ENCODE measurements around the gene GPC6. TPM values are rescaled to one million over a fixed set of nuclear protein-coding genes. Genes with fewer than 3 reads are reported as not detected.
"Not testable (repeated sequence)": the region's sequence is repeated elsewhere in the genome, so short reads cannot be mapped to it uniquely, and the experiment has no call there.

The GPC6 gene
- 63.7 and 77.2 TPM in 2 replicates for total RNA-seq (2014; rRNA removed; shearing (Covaris generic))

DNA sequence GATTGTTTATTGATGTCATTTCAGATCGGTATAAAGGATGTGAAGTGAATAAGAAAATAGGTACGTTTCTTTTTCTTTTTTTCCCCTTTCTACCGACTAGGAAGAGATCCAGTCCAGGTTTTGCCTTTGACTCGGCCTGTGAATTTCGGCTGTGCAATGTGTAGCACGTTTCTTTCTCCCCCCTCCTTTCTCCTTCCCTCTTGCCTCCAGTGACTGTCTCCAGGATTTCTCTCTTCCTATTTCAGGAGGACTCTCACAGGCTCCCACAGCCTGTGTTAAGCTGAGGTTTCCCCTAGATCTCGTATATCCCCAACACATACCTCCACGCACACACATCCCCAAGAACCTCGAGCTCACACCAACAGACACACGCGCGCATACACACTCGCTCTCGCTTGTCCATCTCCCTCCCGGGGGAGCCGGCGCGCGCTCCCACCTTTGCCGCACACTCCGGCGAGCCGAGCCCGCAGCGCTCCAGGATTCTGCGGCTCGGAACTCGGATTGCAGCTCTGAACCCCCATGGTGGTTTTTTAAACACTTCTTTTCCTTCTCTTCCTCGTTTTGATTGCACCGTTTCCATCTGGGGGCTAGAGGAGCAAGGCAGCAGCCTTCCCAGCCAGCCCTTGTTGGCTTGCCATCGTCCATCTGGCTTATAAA, at the start of gene GPC6:
GPC6 (plus strand) TSS at position 185 of the 657 bp plus-strand sequence.
- Histone ChIP-seq H3K36me3 (replicated peaks; ENCODE audit: control insufficient read depth, insufficient read depth, low read length) (no peaks in the 10 kb centered on the region), H3K4me3 (ENCODE audit: insufficient read depth, low read depth, low read length) (peak within 1 kb of the TSS; percentile 96), H3K27me3 (ENCODE audit: control insufficient read depth, insufficient read depth, low read length) (no peaks in the 10 kb centered on the region)
- peak; percentile 61 for DNase-seq

- Histone ChIP-seq H3K27me3 (ENCODE audit: control insufficient read depth, insufficient read depth, low read length) (no peaks in the 10 kb centered on the region), H3K4me3 (ENCODE audit: insufficient read depth, low read depth, low read length) (no peak overlapping the region), H3K36me3 (replicated peaks; ENCODE audit: control insufficient read depth, insufficient read depth, low read length) (no peaks in the 10 kb centered on the region)
- no peak for DNase-seq
Observed at GRCh38 chr13:93180356-93180969, 46.1 kb upstream of the GPC6 start.

DNA sequence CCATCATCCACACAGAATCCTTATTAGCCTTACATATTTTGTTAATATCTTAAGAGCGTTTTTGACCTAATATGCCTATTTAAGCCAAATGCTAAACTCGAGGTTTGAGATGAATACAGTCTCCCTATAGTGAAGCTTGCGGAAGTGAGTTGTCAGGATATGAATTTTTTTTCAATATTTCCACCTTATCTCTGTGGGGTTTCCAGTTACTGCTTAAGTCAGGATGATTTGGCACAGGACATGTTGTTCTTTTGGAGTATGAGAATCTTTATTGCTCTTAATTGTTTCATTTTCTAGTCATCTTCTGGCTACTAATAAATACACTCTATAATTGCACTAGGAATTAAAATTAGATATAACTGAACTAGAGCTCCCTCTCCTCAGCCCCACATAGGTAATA, 44.2 kb upstream of the GPC6 start:
- no peak for DNase-seq
- Histone ChIP-seq H3K4me3 (ENCODE audit: insufficient read depth, low read depth, low read length) (no peak overlapping the region), H3K36me3 (replicated peaks; ENCODE audit: control insufficient read depth, insufficient read depth, low read length) (no peaks in the 10 kb centered on the region), H3K27me3 (ENCODE audit: control insufficient read depth, insufficient read depth, low read length) (no peaks in the 10 kb centered on the region)

DNA sequence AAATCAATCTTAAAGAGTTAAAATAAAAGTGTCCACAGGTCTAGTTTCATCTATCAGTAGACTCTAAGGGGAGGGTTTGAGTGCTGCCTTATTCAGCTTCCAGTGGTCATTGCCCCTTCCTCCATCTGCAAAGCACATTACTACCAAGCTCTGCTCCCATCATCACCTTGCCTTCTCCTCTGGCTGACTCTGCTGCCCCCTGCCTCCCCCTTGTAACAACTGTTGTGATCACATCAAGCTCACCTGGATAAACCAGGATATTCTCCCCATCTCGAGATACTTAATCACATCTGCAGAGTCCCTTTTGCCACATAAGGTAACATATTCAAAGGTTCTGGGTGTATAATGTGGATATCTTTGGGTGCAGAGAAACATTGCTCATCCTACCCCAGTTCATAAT, 43.3 kb upstream of the GPC6 start:
- H3K36me3 ChIP-seq (replicated peaks; ENCODE audit: control insufficient read depth, insufficient read depth, low read length): no peaks in the 10 kb centered on the region
- DNase-seq: peak; percentile 12
- no peak overlapping the region for H3K4me3 ChIP-seq (ENCODE audit: insufficient read depth, low read depth, low read length)
- H3K27me3 ChIP-seq (ENCODE audit: control insufficient read depth, insufficient read depth, low read length): no peaks in the 10 kb centered on the region

DNA sequence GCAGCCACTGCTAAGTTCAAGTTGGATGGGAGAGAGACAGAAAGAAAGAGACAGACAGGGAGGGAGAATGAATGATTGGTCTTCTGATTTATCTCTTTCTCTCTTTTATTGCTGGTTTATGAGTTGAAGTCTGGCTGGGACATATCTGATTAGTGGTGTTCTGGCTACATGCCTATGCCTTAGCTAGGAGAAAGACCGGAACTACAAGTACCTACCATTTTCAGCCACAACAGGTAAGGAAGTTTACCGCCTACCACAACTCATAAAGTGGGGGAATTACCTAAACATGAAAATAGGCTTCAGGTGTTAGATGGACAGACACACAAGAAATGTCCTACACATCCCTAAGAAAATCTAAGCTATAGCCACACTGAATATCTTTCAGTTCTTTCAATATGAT, 36.6 kb upstream of the GPC6 start:
- Histone ChIP-seq H3K27me3 (ENCODE audit: control insufficient read depth, insufficient read depth, low read length) (no peaks in the 10 kb centered on the region), H3K4me3 (ENCODE audit: insufficient read depth, low read depth, low read length) (no peak overlapping the region), H3K36me3 (replicated peaks; ENCODE audit: control insufficient read depth, insufficient read depth, low read length) (no peaks in the 10 kb centered on the region)
- DNase-seq: no peak

GRCh38 chr13:93193682-93194081, 32.9 kb upstream of the GPC6 start:
- Histone ChIP-seq H3K27me3 (ENCODE audit: control insufficient read depth, insufficient read depth, low read length) (no peaks in the 10 kb centered on the region), H3K4me3 (ENCODE audit: insufficient read depth, low read depth, low read length) (no peak overlapping the region), H3K36me3 (replicated peaks; ENCODE audit: control insufficient read depth, insufficient read depth, low read length) (no peaks in the 10 kb centered on the region; the same call in 1 of the 2 replicates)
- DNase-seq: no peak

DNA sequence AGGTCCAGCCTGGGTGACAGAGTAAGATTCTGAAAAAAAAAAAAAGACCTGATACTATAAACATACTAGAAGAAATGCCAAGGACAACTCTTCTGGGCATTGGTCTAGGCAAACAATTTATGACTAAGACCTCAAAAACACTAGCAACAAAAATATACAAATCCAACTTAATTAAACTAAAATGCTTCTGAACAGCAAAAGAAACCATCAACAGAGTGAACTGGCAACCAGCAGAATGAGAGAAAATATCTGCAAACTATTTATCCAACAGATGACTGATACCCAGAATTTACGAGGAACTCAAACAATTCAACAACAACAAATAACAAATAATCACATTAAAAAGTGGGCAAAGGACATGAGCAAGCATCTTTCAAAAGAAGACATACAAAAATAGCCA, 26.8 kb upstream of the GPC6 start:
- no peak for DNase-seq
- Histone ChIP-seq H3K36me3 (replicated peaks; ENCODE audit: control insufficient read depth, insufficient read depth, low read length) (no peaks in the 10 kb centered on the region; the same call in 1 of the 2 replicates), H3K4me3 (ENCODE audit: insufficient read depth, low read depth, low read length) (no peak overlapping the region), H3K27me3 (ENCODE audit: control insufficient read depth, insufficient read depth, low read length) (no peaks in the 10 kb centered on the region)

- Histone ChIP-seq H3K27me3 (ENCODE audit: control insufficient read depth, insufficient read depth, low read length) (no peaks in the 10 kb centered on the region), H3K4me3 (ENCODE audit: insufficient read depth, low read depth, low read length) (no peak overlapping the region), H3K36me3 (replicated peaks; ENCODE audit: control insufficient read depth, insufficient read depth, low read length) (no peaks in the 10 kb centered on the region)
- DNase-seq: no peak
Observed at GRCh38 chr13:93200626-93201025, 26.0 kb upstream of the GPC6 start.

GRCh38 chr13:93201992-93202558, 24.5 kb upstream of the GPC6 start:
- Histone ChIP-seq H3K27me3 (ENCODE audit: control insufficient read depth, insufficient read depth, low read length) (no peaks in the 10 kb centered on the region), H3K4me3 (ENCODE audit: insufficient read depth, low read depth, low read length) (no peak overlapping the region), H3K36me3 (replicated peaks; ENCODE audit: control insufficient read depth, insufficient read depth, low read length) (no peaks in the 10 kb centered on the region)
- DNase-seq: no peak

DNA sequence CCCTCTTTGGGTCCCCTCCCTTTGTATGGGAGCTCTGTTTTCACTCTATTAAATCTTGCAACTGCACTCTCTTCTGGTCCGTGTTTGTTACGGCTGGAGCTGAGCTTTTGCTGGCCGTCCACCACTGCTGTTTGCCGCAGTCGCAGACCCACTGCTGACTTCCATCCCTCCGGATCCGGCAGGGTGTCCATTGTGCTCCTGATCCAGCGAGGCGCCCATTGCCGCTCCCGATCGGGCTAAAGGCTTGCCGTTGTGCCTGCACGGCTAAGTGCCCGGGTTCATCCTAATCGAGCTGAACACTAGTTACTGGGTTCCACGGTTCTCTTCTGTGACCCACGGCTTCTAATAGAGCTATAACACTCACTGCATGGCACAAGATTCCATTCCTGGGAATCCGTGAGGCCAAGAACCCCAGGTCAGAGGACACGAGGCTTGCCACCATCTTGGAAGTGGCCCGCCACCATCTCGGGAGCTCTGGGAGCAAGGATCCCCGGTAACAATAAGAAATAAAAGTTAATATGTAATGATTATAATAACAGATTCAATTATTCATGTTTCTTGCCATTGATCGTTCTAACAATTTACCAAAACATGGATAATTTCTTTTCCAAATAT, 19.7 kb upstream of the GPC6 start:
- DNase-seq; H3K36me3 ChIP-seq (replicated peaks; ENCODE audit: control insufficient read depth, insufficient read depth, low read length); H3K27me3 ChIP-seq (ENCODE audit: control insufficient read depth, insufficient read depth, low read length): not testable (repeated sequence)

GRCh38 chr13:93216122-93216521, 10.5 kb upstream of the GPC6 start:
- H3K36me3 ChIP-seq (replicated peaks; ENCODE audit: control insufficient read depth, insufficient read depth, low read length): no peaks in the 10 kb centered on the region
- H3K27me3 ChIP-seq (ENCODE audit: control insufficient read depth, insufficient read depth, low read length): no peaks in the 10 kb centered on the region
- peak; percentile 28 for DNase-seq
- H3K4me3 ChIP-seq (ENCODE audit: insufficient read depth, low read depth, low read length): no peak overlapping the region

More for the DNA sequence above, 19.7 kb upstream of the GPC6 start:
- H3K4me3 ChIP-seq (ENCODE audit: insufficient read depth, low read depth, low read length): not testable (repeated sequence)

DNA sequence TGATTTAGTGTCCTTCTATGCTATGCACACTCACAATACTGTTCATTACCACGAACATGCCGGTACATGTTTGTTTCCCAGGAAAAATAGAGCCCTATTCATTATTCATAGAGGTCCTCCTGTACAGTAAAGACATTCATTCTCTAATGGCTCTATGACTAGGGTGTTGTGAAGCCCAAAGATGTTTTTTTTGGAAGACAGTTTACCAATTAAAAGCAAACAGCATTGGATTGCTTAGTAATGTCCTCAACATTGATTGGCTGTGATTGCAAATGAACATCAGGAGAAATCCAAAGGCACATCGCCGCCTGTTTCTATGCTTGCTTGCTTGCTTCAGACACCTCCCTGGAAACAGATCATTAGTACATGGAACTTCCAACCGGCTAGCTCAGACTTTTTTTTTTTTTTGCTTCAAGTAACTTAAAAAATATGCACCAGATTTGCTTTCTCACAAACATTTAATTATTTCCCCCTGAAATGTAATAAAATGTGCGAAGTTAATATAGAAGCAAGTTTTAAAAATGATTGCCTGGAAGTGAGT, 8.8 kb upstream of the GPC6 start:
- Histone ChIP-seq H3K36me3 (replicated peaks; ENCODE audit: control insufficient read depth, insufficient read depth, low read length) (no peaks in the 10 kb centered on the region), H3K4me3 (ENCODE audit: insufficient read depth, low read depth, low read length) (peak overlapping the region; percentile 10)
- DNase-seq: no peak

GRCh38 chr13:93218583-93218982, 8.0 kb upstream of the GPC6 start:
- H3K27me3 ChIP-seq (ENCODE audit: control insufficient read depth, insufficient read depth, low read length): no peaks in the 10 kb centered on the region
- no peak for DNase-seq
- H3K36me3 ChIP-seq (replicated peaks; ENCODE audit: control insufficient read depth, insufficient read depth, low read length): no peaks in the 10 kb centered on the region
- H3K4me3 ChIP-seq (ENCODE audit: insufficient read depth, low read depth, low read length): no peak overlapping the region

More for the DNA sequence above, 8.8 kb upstream of the GPC6 start:
- H3K27me3 ChIP-seq (ENCODE audit: control insufficient read depth, insufficient read depth, low read length): no peaks in the 10 kb centered on the region

DNA sequence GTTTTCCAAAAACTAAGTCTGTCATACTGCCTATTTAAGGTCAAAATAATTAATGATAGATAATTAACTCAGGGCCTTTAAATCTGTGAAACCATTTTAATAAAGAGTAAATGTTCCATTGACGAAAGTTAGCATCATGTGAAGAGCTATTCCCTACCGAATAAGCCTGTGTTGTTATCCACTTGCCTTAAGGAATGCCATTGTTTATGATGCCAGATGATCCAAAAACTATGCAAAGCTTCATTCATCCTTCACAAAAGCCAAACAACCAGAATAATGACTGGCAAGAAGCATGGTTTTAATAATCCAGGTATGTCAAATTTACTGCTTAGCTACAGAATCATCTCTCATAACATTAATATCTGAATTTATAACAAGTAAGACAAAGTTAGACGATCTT, 6.5 kb upstream of the GPC6 start:
- Histone ChIP-seq H3K36me3 (replicated peaks; ENCODE audit: control insufficient read depth, insufficient read depth, low read length) (no peaks in the 10 kb centered on the region), H3K4me3 (ENCODE audit: insufficient read depth, low read depth, low read length) (no peak overlapping the region), H3K27me3 (ENCODE audit: control insufficient read depth, insufficient read depth, low read length) (no peaks in the 10 kb centered on the region)
- no peak for DNase-seq

DNA sequence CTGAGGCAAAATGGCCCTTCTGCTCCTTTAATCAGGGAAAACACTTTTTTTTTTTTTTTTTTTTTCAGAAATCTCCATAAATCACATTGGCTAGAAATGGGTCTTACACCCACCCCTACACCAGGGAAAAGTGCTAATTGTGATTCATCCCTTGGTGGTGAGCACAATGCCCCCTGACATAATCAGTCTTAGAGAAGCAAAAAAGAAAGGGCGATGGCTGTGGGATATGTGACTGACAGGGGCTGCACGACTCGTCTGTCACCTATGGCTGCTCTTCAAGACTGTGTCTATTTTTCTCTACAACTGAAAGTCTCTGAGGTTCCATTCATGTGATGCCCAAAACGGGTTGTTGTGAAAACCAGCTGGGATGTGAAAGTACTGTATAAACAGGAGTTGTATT, 3.6 kb upstream of the GPC6 start:
- Histone ChIP-seq H3K36me3 (replicated peaks; ENCODE audit: control insufficient read depth, insufficient read depth, low read length) (no peaks in the 10 kb centered on the region), H3K27me3 (ENCODE audit: control insufficient read depth, insufficient read depth, low read length) (no peaks in the 10 kb centered on the region), H3K4me3 (ENCODE audit: insufficient read depth, low read depth, low read length) (no peak overlapping the region)
- no peak for DNase-seq
